ENCODE data around the gene ADIPOR1. TPM values are rescaled to one million over a fixed set of nuclear protein-coding genes. Genes with fewer than 3 reads are reported as not detected.

The ADIPOR1 gene
- total and polyA plus RNA-seq, 2 of the 4 experiments (the other 2 are of a cell fraction), result 82.7 to 92.5 TPM

DNA sequence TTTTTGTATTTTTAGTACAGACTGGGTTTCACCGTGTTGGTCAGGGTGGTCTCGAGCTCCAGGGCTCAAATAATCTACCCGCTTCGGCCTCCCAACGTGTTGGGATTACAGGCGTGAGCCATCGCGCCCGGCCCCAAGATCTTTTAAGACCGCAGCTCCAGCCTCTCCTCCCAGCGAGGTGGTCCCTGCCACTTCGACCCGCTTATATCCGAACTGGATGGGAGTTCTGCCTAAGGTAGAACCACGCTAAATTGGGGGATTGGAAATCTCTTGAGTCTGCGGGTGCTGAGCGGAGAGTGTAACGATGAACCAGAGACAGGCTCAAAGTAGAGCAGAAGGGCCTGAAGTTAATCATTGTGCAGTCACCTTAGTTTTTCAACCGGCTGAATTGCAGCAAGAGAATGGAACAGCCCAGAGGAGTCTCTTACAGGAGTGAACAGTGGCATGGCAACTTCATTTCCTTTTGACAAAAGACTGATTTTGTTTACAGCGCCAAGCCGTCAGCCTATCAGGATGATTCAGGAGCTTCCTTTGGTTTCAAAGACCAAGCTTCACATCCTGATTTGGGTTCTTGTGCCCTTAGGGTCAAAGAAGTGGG, 9.7 kb upstream of the ADIPOR1 start:
- peak overlapping the region; percentile 11; the same call in 1 of the 2 replicates for H3K23ac ChIP-seq (ENCODE audit: low read depth, low read length)
- H3K56ac ChIP-seq (ENCODE audit: extremely low read depth, insufficient read depth, low read length), result no peak overlapping the region
- H3K79me1 ChIP-seq (ENCODE audit: low read depth in 1 of 2, low read length in 2 of 2), result peaks cover 12 to 21% of the 10 kb centered on the region in 2 experiments
- TF ChIP-seq, protein P1, sequence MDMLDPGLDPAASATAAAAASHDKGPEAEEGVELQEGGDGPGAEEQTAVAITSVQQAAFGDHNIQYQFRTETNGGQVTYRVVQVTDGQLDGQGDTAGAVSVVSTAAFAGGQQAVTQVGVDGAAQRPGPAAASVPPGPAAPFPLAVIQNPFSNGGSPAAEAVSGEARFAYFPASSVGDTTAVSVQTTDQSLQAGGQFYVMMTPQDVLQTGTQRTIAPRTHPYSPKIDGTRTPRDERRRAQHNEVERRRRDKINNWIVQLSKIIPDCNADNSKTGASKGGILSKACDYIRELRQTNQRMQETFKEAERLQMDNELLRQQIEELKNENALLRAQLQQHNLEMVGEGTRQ (IDR thresholded peaks at IDR 0.05; ENCODE audit: low read depth, low read length), result no peak
- no peak for TF ChIP-seq SMC3 (IDR thresholded peaks at IDR 0.05; ENCODE audit: low read depth, low read length)
- TF ChIP-seq RCOR1 (IDR thresholded peaks at IDR 0.05; ENCODE audit: insufficient replicate concordance, low read length), result no peak
- no peak for TF ChIP-seq NFE2L2 (IDR thresholded peaks at IDR 0.05; ENCODE audit: low read depth, low read length)
- no peak for TF ChIP-seq POLR2A (IDR thresholded peaks at IDR 0.05; ENCODE audit: low read depth, low read length)
- TF ChIP-seq, protein P2, sequence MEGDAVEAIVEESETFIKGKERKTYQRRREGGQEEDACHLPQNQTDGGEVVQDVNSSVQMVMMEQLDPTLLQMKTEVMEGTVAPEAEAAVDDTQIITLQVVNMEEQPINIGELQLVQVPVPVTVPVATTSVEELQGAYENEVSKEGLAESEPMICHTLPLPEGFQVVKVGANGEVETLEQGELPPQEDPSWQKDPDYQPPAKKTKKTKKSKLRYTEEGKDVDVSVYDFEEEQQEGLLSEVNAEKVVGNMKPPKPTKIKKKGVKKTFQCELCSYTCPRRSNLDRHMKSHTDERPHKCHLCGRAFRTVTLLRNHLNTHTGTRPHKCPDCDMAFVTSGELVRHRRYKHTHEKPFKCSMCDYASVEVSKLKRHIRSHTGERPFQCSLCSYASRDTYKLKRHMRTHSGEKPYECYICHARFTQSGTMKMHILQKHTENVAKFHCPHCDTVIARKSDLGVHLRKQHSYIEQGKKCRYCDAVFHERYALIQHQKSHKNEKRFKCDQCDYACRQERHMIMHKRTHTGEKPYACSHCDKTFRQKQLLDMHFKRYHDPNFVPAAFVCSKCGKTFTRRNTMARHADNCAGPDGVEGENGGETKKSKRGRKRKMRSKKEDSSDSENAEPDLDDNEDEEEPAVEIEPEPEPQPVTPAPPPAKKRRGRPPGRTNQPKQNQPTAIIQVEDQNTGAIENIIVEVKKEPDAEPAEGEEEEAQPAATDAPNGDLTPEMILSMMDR (conservative IDR thresholded peaks at IDR 0.05; ENCODE audit: low read depth, low read length), result no peak
- no peak for TF ChIP-seq CEBPB (IDR thresholded peaks at IDR 0.05; ENCODE audit: low read depth, low read length)
- TF ChIP-seq FOS (IDR thresholded peaks at IDR 0.05; ENCODE audit: low read depth, low read length), result no peak
- TF ChIP-seq, protein P3, sequence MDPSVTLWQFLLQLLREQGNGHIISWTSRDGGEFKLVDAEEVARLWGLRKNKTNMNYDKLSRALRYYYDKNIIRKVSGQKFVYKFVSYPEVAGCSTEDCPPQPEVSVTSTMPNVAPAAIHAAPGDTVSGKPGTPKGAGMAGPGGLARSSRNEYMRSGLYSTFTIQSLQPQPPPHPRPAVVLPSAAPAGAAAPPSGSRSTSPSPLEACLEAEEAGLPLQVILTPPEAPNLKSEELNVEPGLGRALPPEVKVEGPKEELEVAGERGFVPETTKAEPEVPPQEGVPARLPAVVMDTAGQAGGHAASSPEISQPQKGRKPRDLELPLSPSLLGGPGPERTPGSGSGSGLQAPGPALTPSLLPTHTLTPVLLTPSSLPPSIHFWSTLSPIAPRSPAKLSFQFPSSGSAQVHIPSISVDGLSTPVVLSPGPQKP (IDR thresholded peaks at IDR 0.05; ENCODE audit: borderline replicate concordance, low read depth, low read length), result no peak
- TF ChIP-seq RAD21 (IDR thresholded peaks at IDR 0.05; ENCODE audit: low read length), result no peak
- no peak for TF ChIP-seq MAZ (IDR thresholded peaks at IDR 0.05; ENCODE audit: borderline replicate concordance, low read depth, low read length)
- no peak for TF ChIP-seq MXI1 (IDR thresholded peaks at IDR 0.05; ENCODE audit: borderline replicate concordance, low read depth, low read length)
- no peak for TF ChIP-seq MAFK (IDR thresholded peaks at IDR 0.05; ENCODE audit: low read depth, low read length)
- no peak for TF ChIP-seq CHD1 (IDR thresholded peaks at IDR 0.05; ENCODE audit: low read depth, low read length)
- no peak for TF ChIP-seq BHLHE40 (IDR thresholded peaks at IDR 0.05; ENCODE audit: low read depth, low read length)
- BruUV-seq (replicated peaks), result no TSS peak
- H3K9me1 ChIP-seq (ENCODE audit: insufficient read depth, low read length), result peaks cover 17% of the 10 kb centered on the region
- H3K18ac ChIP-seq (ENCODE audit: low read depth, low read length), result no peak overlapping the region
- peaks cover 2% of the 10 kb centered on the region for H3K36me3 ChIP-seq (ENCODE audit: control insufficient read depth, insufficient read depth, low read length)
- peak overlapping the region; percentile 27 to 41; a peak in 3 of 4 replicates for H4K8ac ChIP-seq (ENCODE audit: low read depth in 2 of 2, low read length in 2 of 2)
- intact Hi-C loops (cut with micrococcal nuclease) (no loop called here), dilution Hi-C loops (cut with HindIII; ENCODE audit: low sequenced_read_pairs, unreplicated experiment) (no loop called here), in situ Hi-C loops (cut with MboI; ENCODE audit: low sequenced_read_pairs) (no loop called here)
- peak overlapping the region; percentile 15; the same call in 1 of the 2 replicates for H3K27ac ChIP-seq (ENCODE audit: insufficient read depth, low read length)
- no CpG with 5 or more reads among the region's 21 CpGs for WGBS, 2 experiments (ENCODE audit: extremely low coverage in 2 of 2, insufficient read length in 1 of 2)
- peak overlapping the region; percentile 89 for H2AFZ ChIP-seq (replicated peaks; ENCODE audit: low read length, poor library complexity)
- H3K27me3 ChIP-seq (ENCODE audit: control insufficient read depth, insufficient read depth, low read length), result peaks cover 8% of the 10 kb centered on the region
- peak overlapping the region; percentile 11; the same call in 1 of the 2 replicates for H2AK5ac ChIP-seq (ENCODE audit: low read depth, low read length)
- 0 out of 2 replicates have a peak overlapping the region, but pooled peaks have one; percentile 21 for H4K5ac ChIP-seq (ENCODE audit: low read depth, low read length)
- H2BK20ac ChIP-seq (ENCODE audit: low read depth, low read length), result no peak overlapping the region
- peak overlapping the region; percentile 59 for H3K4me3 ChIP-seq (ENCODE audit: insufficient read depth, low read depth, low read length)
- CTCF ChIA-PET, result interaction anchor here (1.1 kb wide), 1 partner anchor 25 kb away, joined by 3 read pairs; no protein-coding TSS in a partner anchor
- no peak overlapping the region for H2BK5ac ChIP-seq (ENCODE audit: low read depth, low read length, poor library complexity, severe bottlenecking)
- no peaks in the 10 kb centered on the region for H3K9me3 ChIP-seq (ENCODE audit: control insufficient read depth, insufficient read depth, low read length)
- H3K4ac ChIP-seq (ENCODE audit: low read depth, low read length), result peak overlapping the region; percentile 28; the same call in 1 of the 2 replicates
- peak overlapping the region; percentile 71 for H3K9ac ChIP-seq (ENCODE audit: low read depth, low read length)
- H4K20me1 ChIP-seq (ENCODE audit: insufficient read depth, low read length), result no peaks in the 10 kb centered on the region
- H2AK9ac ChIP-seq (replicated peaks; ENCODE audit: low read depth, low read length, poor library complexity), result no peak overlapping the region
- no peak overlapping the region for H2BK15ac ChIP-seq (ENCODE audit: low read depth, low read length)
- POLR2A ChIA-PET (ENCODE audit: unreplicated experiment), result no interaction called here
- peak overlapping the region; percentile 2; the same call in 1 of the 2 replicates for H4K91ac ChIP-seq (ENCODE audit: insufficient read depth, low read depth, low read length)
- peak overlapping the region; percentile 3 for H3K14ac ChIP-seq (replicated peaks; ENCODE audit: low read depth, low read length)
- H3K4me1 ChIP-seq (ENCODE audit: control insufficient read depth, insufficient read depth, low read length), result peaks cover 9% of the 10 kb centered on the region
- ATAC-seq (ENCODE audit: low read depth), result peak; percentile 2
- DNase-seq, result no peak
- peak overlapping the region; percentile 94 for H3K4me2 ChIP-seq (ENCODE audit: low read depth, low read length)
- H2BK120ac ChIP-seq (ENCODE audit: low read depth, low read length), result no peak overlapping the region

Data from IMR-90 (cell line).